T47D (cell line): Measurements from ENCODE around the gene RPAP2.

ENCODE experiments used
- DNase-seq, 2 experiments: peaks; one replicate each; pipeline versions ENCODE4 v3.0.0 to v3.0.0-alpha.2; 2011 to 2012; ENCODE audit warnings: low read depth in 1 of 2, low spot score in 1 of 2
- JUND ChIP-seq: IDR thresholded peaks from 2 replicates; pipeline ENCODE4 v1.6.1; 2012; ENCODE audit warnings: low read depth
- in situ Hi-C: cut with HindIII; loops from 2 replicates; pipeline ENCODE4 v1.10.0; 2016; ENCODE audit warnings: low sequenced_read_pairs, low pct_unique_long_range_greater_than_20kb

RPAP2 gene

DNA sequence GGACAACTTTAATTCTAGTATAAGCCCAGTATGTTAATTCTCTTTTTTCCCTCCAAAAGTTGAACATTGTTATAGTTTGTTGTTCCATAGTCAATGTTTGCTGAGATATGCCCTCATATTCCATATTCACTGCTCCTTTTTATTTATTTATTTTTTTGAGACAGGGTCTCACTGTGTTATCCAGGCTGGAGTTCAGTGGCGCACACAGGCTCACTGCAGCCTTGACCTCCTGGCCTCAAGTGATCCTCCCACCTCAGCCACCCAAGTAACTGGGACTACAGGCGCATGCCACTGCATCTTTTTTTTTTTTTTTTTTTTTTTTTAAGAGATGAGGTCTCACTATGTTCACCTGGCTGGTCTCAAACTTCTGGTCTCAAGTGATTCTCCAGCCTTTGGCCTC is 149.1 kb downstream of the RPAP2 start:
- TF ChIP-seq JUND: no peak
- in situ Hi-C loops: no loop called here

More for the DNA sequence above, 149.1 kb downstream of the RPAP2 start:
- no peak for DNase-seq
